SK-N-SH (cell line): ENCODE data around the gene STK38. TPM values are rescaled to one million over a fixed set of nuclear protein-coding genes. Genes with fewer than 3 reads are reported as not detected.
"Not testable (repeated sequence)": the region's sequence is repeated elsewhere in the genome, so short reads cannot be mapped to it uniquely, and the experiment has no call there.

Experiments
- CTCF ChIA-PET: fragments of 300-600, 350-600 bp; formaldehyde crosslinking; extraction: SDS; loops from one replicate; lab custom pipeline; 2021; lab: Yijun Ruan, JAX
- POLR2A ChIA-PET: fragments of 350-600 bp; sonication (Branson Sonifier 250); formaldehyde crosslinking; extraction: SDS; loops from one replicate; lab custom pipeline; 2020; ENCODE audit warnings: antibody characterized with exemption, inconsistent platforms; lab: Yijun Ruan, JAX
- DNase-seq: peaks from one replicate; pipeline ENCODE4 v3.0.0; 2012
- H2AFZ ChIP-seq: fragments of 200-600 bp; sonication (generic); 2 replicates; pipeline ENCODE4 v1.8.1; 2016; ENCODE audit warnings: antibody characterized with exemption, mild to moderate bottlenecking, low read depth
- H3F3A ChIP-seq: fragments of 200-600 bp; sonication (generic); replicated peaks from 2 replicates; pipeline ENCODE3; 2016; ENCODE audit warnings: antibody characterized with exemption, mild to moderate bottlenecking; ENCODE audit not compliant: insufficient read depth
- H3K27ac ChIP-seq, 2 experiments: fragments of 200-500 bp in 1 of 2; fragments of 200-600 bp in 1 of 2; sonication (Bioruptor generic) in 1 of 2; sonication (generic), shearing (Covaris generic) in 1 of 2; 2 replicates each; pipeline versions ENCODE4 v1.5.1 to v1.6.1; 2014 to 2016; ENCODE audit warnings: low read depth in 2 of 2, inconsistent platforms in 1 of 2, low read length in 1 of 2, mild to moderate bottlenecking in 1 of 2, mixed read lengths in 1 of 2
- H3K27me3 ChIP-seq: fragments of 200-600 bp; sonication (generic), shearing (Covaris generic); 2 replicates; pipeline ENCODE4 v1.6.1; 2016; ENCODE audit warnings: mixed run types; ENCODE audit not compliant: insufficient read depth
- H3K36me3 ChIP-seq, 2 experiments: fragments of 200-500 bp in 1 of 2; fragments of 200-600 bp in 1 of 2; sonication (Bioruptor generic) in 1 of 2; sonication (generic) in 1 of 2; replicated peaks in 1 of 2; 2 replicates each; pipeline versions ENCODE3 to v1.5.1; 2014 to 2016; ENCODE audit warnings: low read length in 1 of 2, mild to moderate bottlenecking in 1 of 2; ENCODE audit not compliant: insufficient read depth in 2 of 2, control insufficient read depth in 1 of 2
- H3K4me1 ChIP-seq, 2 experiments: fragments of 200-500 bp in 1 of 2; fragments of 200-600 bp in 1 of 2; sonication (Bioruptor generic) in 1 of 2; sonication (generic), shearing (Covaris generic) in 1 of 2; 2 replicates each; pipeline versions ENCODE4 v1.5.1 to v1.6.1; 2014 to 2016; ENCODE audit warnings: low read depth in 1 of 2, low read length in 1 of 2, mixed run types in 1 of 2; ENCODE audit not compliant: insufficient read depth in 2 of 2, control insufficient read depth in 1 of 2
- H3K4me2 ChIP-seq: fragments of 200-600 bp; sonication (generic), shearing (Covaris generic); 2 replicates; pipeline ENCODE4 v1.6.1; 2017; ENCODE audit warnings: mixed run types
- H3K4me3 ChIP-seq, 2 experiments: fragments of 200-500 bp in 1 of 2; fragments of 200-600 bp in 1 of 2; sonication (Bioruptor generic) in 1 of 2; sonication (generic), shearing (Covaris generic) in 1 of 2; 2 replicates each; pipeline versions ENCODE4 v1.5.1 to v1.8.1; 2014 to 2016; ENCODE audit warnings: low read depth in 2 of 2, inconsistent platforms in 1 of 2, low read length in 1 of 2, mild to moderate bottlenecking in 1 of 2, mixed read lengths in 1 of 2, moderate library complexity in 1 of 2
- H3K79me2 ChIP-seq: fragments of 200-600 bp; sonication (generic); 2 replicates; pipeline ENCODE4 v1.8.1; 2017; ENCODE audit warnings: mild to moderate bottlenecking; ENCODE audit not compliant: insufficient read depth
- H3K9ac ChIP-seq: fragments of 200-600 bp; sonication (generic); 2 replicates; pipeline ENCODE4 v1.6.1; 2017; ENCODE audit warnings: mixed run types
- H3K9me2 ChIP-seq: fragments of 200-600 bp; sonication (generic); 2 replicates; pipeline ENCODE4 v1.6.1; 2017; ENCODE audit warnings: mixed run types
- H3K9me3 ChIP-seq: fragments of 200-600 bp; sonication (generic); 2 replicates; pipeline ENCODE4 v1.6.1; 2017; ENCODE audit warnings: mixed run types, mild to moderate bottlenecking, moderate library complexity
- H4K20me1 ChIP-seq: fragments of 200-600 bp; sonication (generic); 2 replicates; pipeline ENCODE4 v1.6.1; 2017; ENCODE audit warnings: mild to moderate bottlenecking, mixed run types; ENCODE audit not compliant: insufficient read depth
- CHD2 ChIP-seq: fragments of 150-350 bp; IDR thresholded peaks from 2 replicates; pipeline ENCODE4 v1.6.1; 2018; ENCODE audit warnings: low read length; ENCODE audit not compliant: partially characterized antibody
- CTCF ChIP-seq: fragments of 200-600 bp; sonication (generic); IDR thresholded peaks from 2 replicates; pipeline ENCODE4 v1.6.1; 2017; ENCODE audit warnings: antibody characterized with exemption, mild to moderate bottlenecking, moderate library complexity
- ELF1 ChIP-seq: IDR thresholded peaks from 2 replicates; pipeline ENCODE4 v1.4.0; 2012
- EP300 ChIP-seq, 2 experiments: IDR thresholded peaks; 2 replicates each; pipeline versions ENCODE4 v1.4.0 to v1.6.1; 2012; ENCODE audit warnings: borderline replicate concordance in 1 of 2, low read depth in 1 of 2, low read length in 1 of 2
- FOXM1 ChIP-seq: IDR thresholded peaks from 2 replicates; pipeline ENCODE4 v1.4.0; 2012; ENCODE audit warnings: low read depth, mild to moderate bottlenecking
- MEF2A ChIP-seq: IDR thresholded peaks from 2 replicates; pipeline ENCODE4 v1.4.0; 2012; ENCODE audit warnings: low read depth, borderline replicate concordance
- MXI1 ChIP-seq: IDR thresholded peaks from 2 replicates; pipeline ENCODE4 v1.6.1; 2012; ENCODE audit warnings: mild to moderate bottlenecking, low read depth, low read length, improper control_type of control experiment
- NFIC ChIP-seq: IDR thresholded peaks from 2 replicates; pipeline ENCODE4 v1.4.0; 2012; ENCODE audit warnings: borderline replicate concordance
- RAD21 ChIP-seq: IDR thresholded peaks from 2 replicates; pipeline ENCODE4 v1.6.1; 2012; ENCODE audit warnings: mild to moderate bottlenecking, low read length
- RCOR1 ChIP-seq: fragments of 150-350 bp; IDR thresholded peaks from 2 replicates; pipeline ENCODE4 v1.6.1; 2017; ENCODE audit warnings: antibody characterized with exemption, low read length
- REST ChIP-seq: IDR thresholded peaks from 2 replicates; pipeline ENCODE4 v1.6.1; 2012; ENCODE audit warnings: mild to moderate bottlenecking, low read depth, low read length, moderate library complexity
- RXRA ChIP-seq: IDR thresholded peaks from 2 replicates; pipeline ENCODE4 v1.4.0; 2012; ENCODE audit warnings: low read depth, mild to moderate bottlenecking, borderline replicate concordance
- SIN3A ChIP-seq: IDR thresholded peaks from 2 replicates; pipeline ENCODE4 v1.6.1; 2012; ENCODE audit warnings: low read depth, mild to moderate bottlenecking, low read length, moderate library complexity, borderline replicate concordance
- SMC3 ChIP-seq: IDR thresholded peaks from 2 replicates; pipeline ENCODE4 v1.6.1; 2012; ENCODE audit warnings: low read depth, low read length, improper control_type of control experiment
- TCF12 ChIP-seq: IDR thresholded peaks from 2 replicates; pipeline ENCODE4 v1.4.0; 2012
- TEAD4 ChIP-seq: IDR thresholded peaks from 2 replicates; pipeline ENCODE4 v1.4.0; 2012; ENCODE audit warnings: mild to moderate bottlenecking, borderline replicate concordance; ENCODE audit not compliant: insufficient read depth
- USF1 ChIP-seq: IDR thresholded peaks from 2 replicates; pipeline ENCODE4 v1.4.0; 2012; ENCODE audit warnings: low read depth, borderline replicate concordance
- USF2 ChIP-seq: fragments of 150-350 bp; IDR thresholded peaks from 2 replicates; pipeline ENCODE4 v1.6.1; 2017; ENCODE audit warnings: antibody characterized with exemption, low read length, low read depth, borderline replicate concordance
- YY1 ChIP-seq: IDR thresholded peaks from 2 replicates; pipeline ENCODE4 v1.4.0; 2012; ENCODE audit warnings: low read depth, mild to moderate bottlenecking
- ZBTB33 ChIP-seq: IDR thresholded peaks from 2 replicates; pipeline ENCODE4 v1.4.0; 2012; ENCODE audit warnings: low read depth, borderline replicate concordance
- WGBS: methylation state at CpG from one replicate; pipeline ENCODE4 v1.1.6; 2017; ENCODE audit warnings: low lambda C conversion rate; 5-methylcytosine and 5-hydroxymethylcytosine counted together
- polyA plus RNA-seq, 3 experiments: library from polyadenylated mRNA; depleted of rRNA; stranded (reverse); fragments of >200 nt; gene quantifications; 2 replicates each; pipeline ENCODE4 v1.2.3, GENCODE V29; 2012

Gene STK38
- polyA plus RNA-seq, 1 of the 3 experiments (the other 2 are of a cell fraction) = 10.2 TPM

GRCh38 chr6:36455486-36456027 lies 91.7 kb downstream of the STK38 start:
- no peak for DNase-seq
- Histone ChIP-seq H3K27me3 (no peaks in the 10 kb centered on the region), H3K36me3 (peaks cover 0 to 38% of the 10 kb centered on the region in 2 experiments), H3K9ac (no peak overlapping the region), H3K9me2 (no peaks in the 10 kb centered on the region), H3K4me2 (no peak overlapping the region), H3K79me2 (peaks cover 100% of the 10 kb centered on the region), H2AFZ (no peak overlapping the region), H4K20me1 (peaks cover 19% of the 10 kb centered on the region), H3K27ac (no peak overlapping the region), H3F3A (peaks cover 8% of the 10 kb centered on the region), H3K4me3 (no peak overlapping the region), H3K4me1 (no peaks in the 10 kb centered on the region), H3K9me3 (no peaks in the 10 kb centered on the region)
- no peak for TF ChIP-seq TEAD4
- no peak for TF ChIP-seq ELF1
- TF ChIP-seq CTCF = no peak
- no peak for TF ChIP-seq ZBTB33
- TF ChIP-seq MXI1 = no peak
- no peak for TF ChIP-seq RXRA
- TF ChIP-seq RAD21 = no peak
- TF ChIP-seq REST = no peak
- no peak for TF ChIP-seq RCOR1
- no peak for TF ChIP-seq EP300 (IDR thresholded peaks at IDR 0.05; ENCODE audit: borderline replicate concordance in 1 of 2, low read depth in 1 of 2, low read length in 1 of 2)
- no peak for TF ChIP-seq MEF2A
- no peak for TF ChIP-seq SMC3
- TF ChIP-seq USF2 = no peak
- no peak for TF ChIP-seq NFIC
- TF ChIP-seq SIN3A = no peak
- TF ChIP-seq CHD2 = no peak
- no peak for TF ChIP-seq YY1
- no peak for TF ChIP-seq TCF12
- no peak for TF ChIP-seq USF1
- no peak for TF ChIP-seq FOXM1
- ChIA-PET POLR2A (no interaction called here), CTCF (interaction anchor here (1.3 kb wide), 1 partner anchor 26 kb away, joined by 3 read pairs; no protein-coding TSS in a partner anchor)
- 96% methylated on average over 3 of the region's 3 CpGs for WGBS

GRCh38 chr6:36452897-36453296 lies 94.4 kb downstream of the STK38 start:
- Histone ChIP-seq H3K36me3 (peaks cover 0 to 48% of the 10 kb centered on the region in 2 experiments), H3F3A (peaks cover 12% of the 10 kb centered on the region), H3K79me2 (peaks cover 100% of the 10 kb centered on the region), H4K20me1 (peaks cover 14% of the 10 kb centered on the region)
- not testable (repeated sequence) for H3K9me3 ChIP-seq, H3K27ac ChIP-seq, DNase-seq, H3K9ac ChIP-seq, H3K4me3 ChIP-seq, H3K9me2 ChIP-seq, H3K27me3 ChIP-seq, H3K4me1 ChIP-seq, H3K4me2 ChIP-seq, H2AFZ ChIP-seq
- ChIA-PET POLR2A (interaction anchor here (0.7 kb wide), 1 partner anchor 93 kb away, joined by 3 read pairs; no protein-coding TSS in a partner anchor), CTCF (interaction anchor here (1.0 kb wide), 1 partner anchor 224 kb away, joined by 3 read pairs; no protein-coding TSS in a partner anchor)
- over 99% methylated on average over 8 of the region's 8 CpGs for WGBS
